Skin epidermis (tissue), 12 donors: Measurements from ENCODE around the gene ESRP2.
A peak's percentile ranks its signal among the peaks of the same experiment; 100 is the strongest.

ENCODE experiments used
- H3K27ac ChIP-seq, 21 experiments: fragments of 200-600 bp; sonication (generic) in 11 of 21; one replicate each; pipeline ENCODE4 v1.5.0; 2020; ENCODE audit warnings: mild to moderate bottlenecking in 3 of 21, inconsistent platforms in 2 of 21, moderate library complexity in 2 of 21
- H3K4me3 ChIP-seq, 7 experiments: fragments of 200-600 bp; sonication (generic) in 2 of 7; one replicate each; pipeline ENCODE4 v1.5.0; 2020; ENCODE audit warnings: inconsistent platforms in 2 of 7, mild to moderate bottlenecking in 2 of 7, moderate library complexity in 1 of 7

Gene ESRP2

DNA sequence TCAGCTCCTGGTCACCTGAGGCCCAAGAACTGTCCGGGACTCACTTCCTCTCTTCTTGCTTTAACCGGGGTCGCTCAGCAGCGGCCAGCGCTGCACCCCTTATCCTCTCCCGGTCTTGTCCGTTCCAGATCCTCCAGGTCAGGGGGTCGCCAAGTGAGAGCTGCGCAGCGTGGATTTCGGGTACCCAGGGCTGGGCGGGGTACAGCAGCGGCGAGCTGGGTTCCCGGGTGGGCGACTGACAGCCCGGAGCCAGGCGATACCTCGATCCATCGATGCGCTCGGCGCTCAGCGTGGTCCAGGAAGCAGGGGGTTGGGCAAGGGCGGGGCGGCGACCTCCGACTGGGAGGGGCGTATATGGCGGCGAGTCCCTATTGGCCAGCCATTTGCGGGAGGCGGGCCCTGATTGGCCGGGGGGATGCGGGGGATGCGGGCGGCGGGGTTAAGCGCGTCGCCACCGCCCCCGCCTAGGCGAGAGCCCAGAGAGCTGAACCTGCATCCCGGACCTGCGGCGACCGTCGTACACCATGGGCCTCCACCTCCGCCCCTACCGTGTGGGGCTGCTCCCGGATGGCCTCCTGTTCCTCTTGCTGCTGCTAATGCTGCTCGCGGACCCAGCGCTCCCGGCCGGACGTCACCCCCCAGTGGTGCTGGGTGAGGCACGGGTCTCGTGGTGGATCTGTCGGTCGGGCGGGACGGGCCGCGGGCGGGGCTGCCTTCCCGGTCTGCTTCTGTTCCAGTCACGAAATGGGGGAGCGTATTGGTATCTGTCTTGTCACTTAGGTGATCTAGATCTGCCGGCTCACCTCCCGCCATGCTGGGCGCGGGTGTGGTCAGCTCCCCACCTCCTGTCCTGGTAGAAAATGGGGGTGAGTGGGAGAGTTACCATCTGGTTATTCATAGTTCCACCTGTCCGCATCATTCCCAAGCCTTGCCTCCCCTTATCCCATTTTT lies 9.3 kb upstream of the ESRP2 start, which contains the start of gene PLA2G15:
TSS of gene PLA2G15 (plus strand) at position 471 of the 951 bp plus-strand sequence. CDS start at position 525, 54 bp downstream.
- Histone ChIP-seq H3K4me3 (peak within 1 kb of the TSS; percentile 52 to 96 (median 85)), H3K27ac (peak within 1 kb of the TSS; percentile 9 to 86 (median 70))

DNA sequence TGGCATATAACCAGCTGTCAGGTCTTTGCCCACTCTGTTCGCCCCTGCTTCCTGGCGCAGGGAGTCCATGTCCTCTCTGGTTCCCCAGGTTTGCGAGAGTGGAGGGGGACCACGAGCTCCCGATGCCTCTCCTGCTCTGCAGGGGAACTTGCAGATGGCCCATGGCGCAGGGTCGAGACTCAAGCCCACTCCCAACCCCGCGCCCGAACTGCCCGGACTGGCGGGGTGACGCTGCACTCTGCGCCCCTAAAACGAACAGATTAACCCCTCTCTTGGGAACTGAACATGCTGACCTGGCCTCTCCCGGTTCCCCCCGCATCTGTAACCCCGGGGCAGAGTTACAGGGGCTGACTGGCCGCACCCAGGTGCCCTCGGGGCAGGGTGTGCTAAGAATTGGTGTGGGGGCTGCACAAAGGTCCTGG lies 8.6 kb upstream of the ESRP2 start:
- H3K27ac ChIP-seq: peak overlapping the region in 20 of 21 experiments; percentile 9 to 86 (median 68)

DNA sequence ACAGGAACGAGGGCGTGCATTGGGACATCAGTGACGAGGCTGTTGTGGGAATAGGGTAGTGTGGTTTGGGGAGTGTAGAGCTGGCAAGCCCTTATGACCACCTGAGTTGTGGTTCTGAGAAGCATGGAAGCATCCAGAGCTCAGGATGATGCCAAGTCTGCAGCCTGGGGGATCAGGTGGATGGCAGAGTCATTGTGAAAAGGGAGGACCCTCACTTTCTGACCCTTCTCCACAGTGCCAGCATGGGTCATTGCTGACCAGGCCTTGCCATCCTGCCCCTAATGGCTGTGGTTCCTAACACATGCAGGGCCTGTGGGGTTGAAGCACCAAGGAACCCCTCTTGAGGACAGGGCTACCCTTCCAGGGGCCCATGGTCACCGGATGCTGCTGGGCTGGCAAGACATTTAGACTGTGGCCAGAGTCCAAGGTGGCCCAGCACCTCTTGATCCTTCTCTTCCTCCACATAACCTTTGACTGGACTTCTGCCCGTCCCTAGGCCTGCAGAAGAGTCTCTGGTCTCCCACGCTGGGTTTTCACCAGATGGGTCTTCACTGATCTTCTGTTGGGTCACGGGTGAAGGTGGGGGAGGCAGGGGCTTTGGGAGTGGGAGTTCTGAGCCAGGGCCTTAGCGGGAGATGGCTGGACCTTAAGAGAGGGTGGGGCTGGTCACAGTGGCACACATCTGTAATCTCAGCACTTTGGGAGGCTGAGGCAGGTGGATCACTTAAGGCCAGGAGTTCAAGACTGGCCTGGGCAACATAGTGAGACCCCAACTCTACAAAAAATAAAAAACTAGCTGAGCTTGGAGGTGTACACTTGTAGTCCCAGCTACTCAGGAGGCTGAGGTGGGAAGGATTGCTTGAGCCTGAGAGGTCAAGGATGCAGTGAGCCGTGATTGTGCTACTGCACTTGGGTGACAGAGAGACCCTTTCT lies 7.3 kb upstream of the ESRP2 start:
- Histone ChIP-seq H3K4me3 (no peak overlapping the region), H3K27ac (no peak overlapping the region)

More for the DNA sequence above, 8.6 kb upstream of the ESRP2 start:
- H3K4me3 ChIP-seq: peak overlapping the region; percentile 52 to 96 (median 85)

DNA sequence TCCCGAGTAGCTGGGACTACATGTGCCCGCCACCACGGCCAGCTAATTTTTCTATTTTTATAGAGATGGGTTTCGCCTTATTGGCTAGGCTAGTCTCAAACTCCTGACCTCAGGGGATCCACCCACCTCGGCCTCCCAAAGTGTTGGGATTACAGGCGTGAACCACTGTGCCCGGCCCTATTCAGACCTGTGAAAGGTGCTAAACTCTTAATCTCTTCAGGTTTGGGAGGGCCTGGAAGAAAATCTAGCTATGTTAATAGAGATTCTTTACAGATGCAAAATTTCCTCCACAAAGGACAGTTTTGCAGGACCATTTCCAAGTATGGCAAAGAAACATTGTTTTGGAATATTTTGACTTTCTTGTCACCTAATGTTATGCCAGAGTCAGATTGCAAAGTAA lies 6.2 kb upstream of the ESRP2 start:
- Histone ChIP-seq H3K27ac (no peak overlapping the region), H3K4me3 (no peak overlapping the region)

DNA sequence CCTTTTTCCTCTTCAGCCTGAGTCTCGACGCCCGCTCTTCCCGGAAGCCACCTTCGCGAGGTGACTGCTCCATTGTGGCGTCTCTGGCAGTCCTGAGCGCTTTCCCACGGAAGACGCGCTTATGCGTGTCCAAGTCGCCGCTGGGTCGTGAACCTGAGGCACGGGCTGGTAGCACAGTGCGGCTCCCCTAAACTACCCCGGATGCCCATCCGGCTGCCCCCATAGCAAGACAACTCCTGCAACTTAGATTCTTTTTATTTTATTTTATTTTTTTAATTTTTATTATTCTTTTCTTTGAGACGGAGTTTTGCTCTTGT lies 2.1 kb upstream of the ESRP2 start:
- peak overlapping the region; percentile 32 to 96 (median 85) for H3K27ac ChIP-seq
- H3K4me3 ChIP-seq: peak overlapping the region; percentile 43 to 67 (median 50)

DNA sequence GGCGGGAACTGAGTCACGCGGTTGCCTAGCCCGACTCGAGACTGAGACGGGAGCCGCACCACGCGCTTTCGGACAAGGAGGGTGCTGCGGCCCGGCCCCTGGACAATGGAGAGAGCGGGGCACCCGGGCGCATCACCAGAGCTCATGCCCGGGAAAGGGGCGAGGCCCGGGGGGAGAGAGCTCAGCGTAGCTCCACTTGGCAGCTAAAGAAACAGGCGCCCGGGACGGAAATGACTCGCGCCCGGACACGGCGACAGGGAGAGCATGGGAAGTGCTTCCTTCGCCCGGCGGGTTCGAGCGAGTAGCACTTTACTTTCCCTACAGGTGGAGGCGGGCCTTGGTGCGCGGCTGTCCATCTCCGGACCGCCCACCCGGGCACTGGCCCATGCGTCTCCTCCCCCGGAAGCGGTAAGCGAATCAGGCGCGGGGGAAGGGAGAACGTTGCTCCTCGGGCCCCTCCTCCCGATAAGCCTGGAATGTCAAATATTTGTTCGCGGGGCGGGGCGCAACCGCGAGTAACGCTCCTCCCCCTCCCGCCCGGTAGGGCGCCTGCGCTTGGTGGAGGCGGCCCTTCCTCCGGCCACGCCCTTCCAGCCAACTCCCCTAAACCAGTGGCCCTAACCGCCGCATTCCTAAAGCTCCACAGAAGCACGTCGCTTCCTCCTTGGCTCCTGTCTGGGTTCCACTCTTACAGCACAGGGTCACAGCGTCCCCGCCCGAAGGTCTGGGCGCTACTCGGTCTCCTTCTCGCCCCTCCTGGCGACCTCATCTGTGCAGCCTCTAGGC lies 1.5 kb upstream of the ESRP2 start:
- Histone ChIP-seq H3K4me3 (peak overlapping the region; percentile 43 to 67 (median 50)), H3K27ac (peak overlapping the region; percentile 32 to 96 (median 86))

DNA sequence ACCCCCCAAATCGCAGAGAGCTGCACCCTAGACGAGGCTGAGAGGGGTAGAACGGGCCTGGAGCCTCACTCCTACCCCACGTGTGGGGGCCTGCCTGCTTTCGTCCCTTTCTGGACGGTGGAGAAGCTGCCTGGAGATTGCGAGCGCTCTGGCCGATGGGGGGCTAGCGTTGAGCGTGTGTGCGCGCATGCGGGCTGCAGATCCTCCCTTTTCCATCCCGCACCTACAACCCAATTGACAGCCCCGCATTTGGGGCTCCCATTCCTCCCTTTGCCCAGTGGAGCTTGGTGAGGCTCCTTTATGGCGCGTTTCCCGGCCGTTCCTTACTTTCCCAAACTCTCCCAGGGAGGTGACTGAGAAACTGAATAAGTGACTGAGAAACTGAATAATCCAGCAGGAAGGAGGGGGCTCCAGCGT lies 907 bp upstream of the ESRP2 start:
- H3K4me3 ChIP-seq: peak overlapping the region; percentile 43 to 67 (median 50)
- peak overlapping the region; percentile 15 to 96 (median 86) for H3K27ac ChIP-seq

DNA sequence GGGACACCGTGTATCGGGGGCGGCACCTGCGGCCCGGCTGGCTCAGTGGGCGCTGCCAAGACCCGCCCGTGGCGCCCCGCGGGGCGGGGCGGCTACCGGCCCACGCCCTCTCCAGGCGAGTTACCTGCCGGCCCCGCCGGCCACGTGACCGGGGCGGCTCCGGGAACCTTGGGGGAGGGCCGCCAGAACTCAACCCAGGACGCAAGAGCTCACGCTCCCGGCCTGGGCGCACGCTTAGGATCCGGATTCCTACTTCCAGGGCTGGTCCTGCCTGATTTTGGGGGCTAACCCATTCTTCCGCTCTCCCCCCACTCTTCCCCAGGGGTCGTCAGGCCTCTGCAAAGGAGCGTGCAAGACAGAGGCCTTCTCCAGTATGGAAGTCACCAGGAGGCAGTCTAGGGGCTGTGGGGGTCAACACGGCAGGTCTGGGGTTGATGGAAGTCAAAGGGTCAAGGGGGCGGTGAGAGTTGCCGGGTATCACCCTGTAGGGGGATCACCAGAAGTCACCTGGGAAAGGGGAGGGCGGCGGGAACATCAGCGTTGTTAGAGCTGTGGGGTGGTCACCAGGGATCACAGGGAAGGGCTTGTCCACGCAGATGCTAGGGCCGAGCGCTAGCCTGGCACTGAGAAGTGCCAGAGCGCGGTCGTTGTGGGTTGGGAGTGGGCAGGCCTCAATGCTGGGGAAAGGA lies 354 bp upstream of the ESRP2 start:
- peak overlapping the region; percentile 43 to 67 (median 50) for H3K4me3 ChIP-seq
- H3K27ac ChIP-seq: peak overlapping the region; percentile 50 to 96 (median 86)

DNA sequence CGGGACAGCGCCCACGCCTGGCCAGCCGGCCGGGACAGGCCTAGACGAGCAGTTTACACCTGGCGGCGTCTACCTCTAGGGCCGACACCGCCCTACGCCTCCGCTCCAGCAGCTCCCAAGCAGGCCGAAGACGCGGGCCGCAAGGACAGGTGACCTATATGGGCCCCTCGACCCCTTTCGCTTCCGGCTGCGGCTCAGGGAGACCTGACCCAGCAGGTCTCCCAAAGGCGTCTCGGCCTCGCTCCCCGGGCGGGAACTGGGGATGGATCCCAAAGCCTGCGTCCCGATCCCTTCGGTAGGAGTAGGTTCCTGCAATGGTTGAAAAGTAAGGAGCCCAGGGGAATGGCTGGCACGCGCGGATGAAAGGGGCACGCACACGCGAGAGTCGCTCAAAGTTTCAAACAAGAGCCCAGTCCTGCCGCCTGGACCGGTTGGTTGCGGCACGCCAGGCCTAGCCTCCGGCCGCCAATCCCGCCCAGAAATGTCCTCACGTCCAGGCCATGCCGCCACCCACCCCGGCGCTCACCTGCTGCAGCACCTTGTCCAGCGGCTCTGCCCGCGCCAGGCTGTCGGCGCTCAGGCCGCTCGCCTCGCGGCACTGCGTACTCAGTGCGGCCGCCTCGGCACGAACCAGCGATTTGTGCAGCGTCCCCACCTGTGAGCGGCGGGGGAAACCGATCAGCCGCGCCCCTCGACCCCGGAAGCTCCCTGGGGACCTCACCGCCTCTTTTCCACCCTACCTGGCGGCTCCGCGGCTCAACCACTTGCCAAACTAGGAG lies 630 bp downstream of the ESRP2 start:
- Histone ChIP-seq H3K27ac (peak overlapping the region; percentile 16 to 96 (median 85)), H3K4me3 (peak overlapping the region; percentile 43 to 67 (median 50))

DNA sequence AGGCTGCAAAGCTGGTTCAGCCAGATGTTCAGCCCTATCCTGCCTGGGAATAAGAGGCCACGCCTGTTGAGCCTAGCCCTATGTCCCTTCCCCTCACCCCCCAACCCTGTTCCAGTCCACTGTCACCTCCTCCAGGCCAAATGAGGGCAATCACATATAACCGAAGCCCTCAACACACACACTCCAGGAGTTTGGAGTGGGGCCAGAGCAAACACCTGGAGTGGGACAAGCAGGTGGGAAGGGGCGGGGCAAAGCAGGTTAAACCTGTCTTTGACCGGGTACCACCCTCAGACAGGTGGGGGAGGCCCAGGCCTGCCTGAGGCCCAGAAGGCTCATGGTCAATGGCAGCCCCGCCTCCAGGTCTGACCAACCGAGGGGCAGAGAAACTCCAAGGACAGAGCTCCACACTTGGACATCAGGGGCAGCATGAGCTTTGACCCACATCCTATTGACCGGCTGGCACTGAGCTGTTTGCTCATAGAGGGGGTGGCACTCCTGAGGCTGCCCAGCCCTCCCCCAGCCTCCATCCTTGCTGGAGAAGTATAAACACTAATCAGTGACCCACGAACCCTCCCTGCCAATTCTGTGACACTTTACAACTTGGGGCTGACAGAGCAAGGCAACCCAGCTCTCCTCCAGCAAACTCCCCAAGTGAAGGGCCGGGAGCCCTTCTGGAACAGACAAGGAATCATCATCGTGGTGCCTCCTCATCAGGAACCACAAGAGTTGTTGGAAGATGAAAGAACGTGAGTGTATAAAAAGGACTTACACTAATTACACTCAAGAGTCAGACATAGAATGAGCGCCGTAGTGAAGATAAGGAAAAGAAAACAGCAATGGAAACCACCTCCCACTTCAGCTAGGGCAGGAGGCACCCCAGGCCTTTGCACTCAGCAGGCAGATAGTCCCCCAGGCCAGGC lies 1.5 kb downstream of the ESRP2 start:
- peak overlapping the region in 19 of 21 experiments; percentile 70 to 96 (median 86) for H3K27ac ChIP-seq
- peak overlapping the region; percentile 43 to 67 (median 50) for H3K4me3 ChIP-seq

DNA sequence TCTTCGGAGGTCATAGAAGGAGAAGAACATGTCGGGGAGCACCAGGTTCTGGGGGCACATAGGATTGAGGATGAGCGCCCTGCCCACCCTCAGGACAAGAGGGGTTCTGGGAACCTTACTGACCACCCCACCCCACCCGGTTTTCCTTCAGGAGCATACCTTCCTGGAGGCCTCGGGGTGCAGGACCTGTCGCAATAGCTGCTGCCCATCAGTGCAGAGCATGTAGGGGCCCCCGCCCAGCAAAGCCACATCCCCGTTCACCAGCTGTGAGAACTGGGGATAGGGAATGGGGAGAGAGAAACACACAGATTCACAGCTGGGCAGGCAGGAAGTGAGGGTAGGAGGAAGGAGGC lies 2.1 kb downstream of the ESRP2 start:
- Histone ChIP-seq H3K27ac (peak overlapping the region in 16 of 21 experiments; percentile 8 to 96 (median 80)), H3K4me3 (peak overlapping the region in 5 of 7 experiments; percentile 5 to 67 (median 50))

DNA sequence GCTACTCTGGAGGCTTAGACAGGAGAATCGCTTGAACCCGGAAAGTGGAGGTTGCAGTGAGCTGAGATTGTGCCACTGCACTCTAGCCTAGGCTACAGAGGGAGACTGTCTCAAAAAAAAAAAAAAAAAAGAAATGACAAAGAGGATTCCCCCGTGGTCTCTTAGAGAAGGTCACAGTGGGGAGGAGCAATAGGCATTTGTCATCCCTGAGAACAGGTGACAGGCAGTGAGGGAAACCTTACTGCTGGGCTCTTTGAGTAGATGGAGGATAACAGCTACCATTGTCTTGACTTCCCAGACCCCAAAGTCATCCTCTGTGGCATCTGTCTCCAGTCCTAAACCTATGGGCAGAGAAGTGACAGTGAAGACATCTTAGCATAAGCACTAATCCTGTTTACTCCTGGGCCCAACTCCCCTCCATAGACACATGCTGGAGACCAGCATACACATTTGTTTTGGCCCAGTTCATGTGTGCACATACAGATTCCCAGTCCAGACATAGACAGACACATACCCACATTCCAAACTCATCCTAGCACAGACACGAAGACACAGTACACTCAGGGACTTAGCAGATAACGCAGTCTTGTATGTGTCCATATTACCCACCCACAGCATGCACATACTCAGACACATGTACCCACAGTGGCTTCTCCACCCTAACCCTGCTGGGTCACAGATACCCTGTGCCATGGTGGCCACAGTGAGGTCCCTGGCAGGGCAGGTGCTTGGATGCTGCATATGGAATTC lies 2.7 kb downstream of the ESRP2 start:
- Histone ChIP-seq H3K27ac (peak overlapping the region in 16 of 21 experiments; percentile 8 to 96 (median 80)), H3K4me3 (peak overlapping the region in 5 of 7 experiments; percentile 5 to 67 (median 50))

DNA sequence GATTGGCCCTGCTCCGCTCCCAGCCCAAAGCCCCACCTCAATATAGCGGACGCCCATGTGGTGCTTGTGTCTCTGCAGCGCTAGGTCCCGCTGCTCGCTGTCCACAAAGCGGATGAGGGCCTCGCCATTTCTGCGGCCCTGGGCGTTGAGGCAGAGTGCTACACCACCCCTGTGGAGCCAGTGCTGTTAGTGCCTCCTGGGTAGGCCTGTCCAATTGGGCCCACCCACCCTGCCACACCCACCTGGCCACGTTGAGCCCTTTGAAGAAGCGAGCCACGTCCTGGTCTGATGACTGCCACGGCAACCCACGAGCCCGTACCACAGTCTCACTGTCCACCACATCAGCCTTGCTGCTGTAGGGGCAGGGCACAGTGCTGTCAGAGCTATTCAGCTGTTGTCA lies 3.6 kb downstream of the ESRP2 start:
- H3K27ac ChIP-seq: peak overlapping the region in 1 of 21 experiments; percentile 36
- H3K4me3 ChIP-seq: no peak overlapping the region

DNA sequence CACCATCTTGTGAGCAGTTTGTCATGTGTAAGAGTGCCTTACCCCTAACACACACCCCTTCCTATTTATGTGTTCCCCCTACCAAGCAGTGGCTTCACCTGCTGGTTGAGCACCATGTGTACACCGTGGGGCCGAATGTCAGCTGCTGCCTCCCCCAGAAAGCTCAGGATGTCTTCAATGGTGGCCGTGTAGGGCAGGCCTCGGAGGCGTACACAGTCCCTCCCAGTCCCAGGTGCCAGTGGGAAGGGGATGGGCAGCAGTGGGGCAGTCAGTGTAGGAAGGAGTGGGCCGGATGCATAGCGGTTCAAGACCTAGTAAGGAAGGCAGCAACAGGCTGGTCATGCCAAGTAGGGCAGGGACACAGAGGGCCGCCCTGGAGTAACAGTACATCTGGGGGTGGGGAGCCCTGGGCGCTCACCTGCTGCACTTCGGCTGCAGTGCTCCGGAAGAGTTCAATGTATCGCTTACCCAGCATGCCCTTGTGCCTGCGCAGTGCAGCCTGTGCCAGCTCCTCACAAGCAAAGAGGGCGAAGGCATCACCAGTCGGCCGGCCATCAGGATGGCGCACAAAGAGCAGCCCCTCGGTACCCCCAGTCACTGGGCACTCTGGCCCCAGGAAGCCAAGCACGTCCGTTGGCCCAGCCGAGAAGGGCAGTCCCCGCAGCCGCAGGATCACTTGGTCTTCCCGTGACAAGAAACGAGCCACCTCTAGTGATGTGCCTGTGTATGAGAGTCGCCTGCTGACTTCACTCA lies 4.4 kb downstream of the ESRP2 start:
- H3K4me3 ChIP-seq: no peak overlapping the region
- H3K27ac ChIP-seq: no peak overlapping the region

DNA sequence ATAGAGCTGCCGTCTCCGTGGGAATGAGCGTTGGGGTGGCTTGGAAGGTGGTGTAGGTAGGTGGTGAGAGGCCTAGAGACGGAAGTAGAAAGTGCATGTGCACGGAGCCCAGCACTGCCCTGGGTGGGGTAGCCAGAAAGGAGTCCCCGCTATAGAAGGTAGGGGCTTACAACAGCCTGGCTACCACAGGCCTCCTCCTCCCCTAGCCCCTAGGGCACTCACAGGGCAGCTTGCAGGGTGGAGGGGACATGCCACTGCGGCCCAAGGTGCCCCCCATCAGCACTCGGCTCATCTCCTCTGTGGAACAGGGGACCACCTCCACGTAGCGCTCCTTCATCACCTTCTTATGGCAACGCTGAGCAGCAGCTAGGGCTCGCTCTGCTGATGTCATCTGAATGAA lies 5.0 kb downstream of the ESRP2 start:
- Histone ChIP-seq H3K4me3 (no peak overlapping the region), H3K27ac (no peak overlapping the region)
